GM23338 (cell line): Measurements from ENCODE around the gene SLC35F2. TPM values are rescaled to one million over a fixed set of nuclear protein-coding genes. Genes with fewer than 3 reads are reported as not detected.

Experiments used
- ATAC-seq: fragments of 200-7000 bp; cut with Tn5 transposase; 3 replicates; pipeline ENCODE4 v1.9.1; 2020
- DNase-seq: peaks from one replicate; pipeline ENCODE4 v3.0.0-alpha.2; 2015; ENCODE audit warnings: low spot score
- H2AFZ ChIP-seq: fragments of 200-600 bp; sonication (generic); 2 replicates; pipeline ENCODE4 v1.8.0; 2016; ENCODE audit warnings: antibody characterized with exemption, mild to moderate bottlenecking, moderate library complexity
- H3F3A ChIP-seq: fragments of 200-600 bp; sonication (generic); replicated peaks from 2 replicates; pipeline ENCODE4 v1.8.0; 2017; ENCODE audit warnings: antibody characterized with exemption, mixed run types, low read depth
- H3K27ac ChIP-seq: fragments of 200-600 bp; sonication (generic); 2 replicates; pipeline ENCODE4 v1.6.1; 2016; ENCODE audit warnings: low read depth
- H3K27me3 ChIP-seq: fragments of 200-600 bp; sonication (generic); 2 replicates; pipeline ENCODE4 v1.8.0; 2016; ENCODE audit warnings: mild to moderate bottlenecking, mixed run types, moderate library complexity; ENCODE audit not compliant: insufficient read depth
- H3K36me3 ChIP-seq: fragments of 200-600 bp; sonication (generic); 2 replicates; pipeline ENCODE4 v1.8.0; 2016; ENCODE audit warnings: mild to moderate bottlenecking; ENCODE audit not compliant: insufficient read depth
- H3K4me1 ChIP-seq: fragments of 200-600 bp; sonication (generic); 2 replicates; pipeline ENCODE4 v1.8.0; 2016; ENCODE audit warnings: mild to moderate bottlenecking, moderate library complexity; ENCODE audit not compliant: insufficient read depth
- H3K4me2 ChIP-seq: fragments of 200-600 bp; sonication (generic); 2 replicates; pipeline ENCODE4 v1.7.1; 2017; ENCODE audit warnings: mixed run types
- H3K4me3 ChIP-seq: fragments of 200-600 bp; sonication (generic); 2 replicates; pipeline ENCODE4 v1.6.1; 2016; ENCODE audit warnings: mixed run types
- H3K79me2 ChIP-seq: fragments of 200-600 bp; sonication (generic); replicated peaks from 2 replicates; pipeline ENCODE4 v1.8.0; 2017; ENCODE audit warnings: mild to moderate bottlenecking; ENCODE audit not compliant: insufficient read depth
- H3K9me2 ChIP-seq: fragments of 200-600 bp; sonication (generic); 2 replicates; pipeline ENCODE4 v1.8.0; 2017; ENCODE audit not compliant: insufficient read depth
- H4K20me1 ChIP-seq: fragments of 200-600 bp; sonication (generic); replicated peaks from 2 replicates; pipeline ENCODE4 v1.8.0; 2017; ENCODE audit warnings: mild to moderate bottlenecking; ENCODE audit not compliant: insufficient read depth
- H3K27ac Mint-ChIP-seq: 2 replicates; pipeline ENCODE4 v1.8.0; 2020; ENCODE audit warnings: inconsistent platforms, mild to moderate bottlenecking, moderate library complexity, mixed read lengths
- H3K27me3 Mint-ChIP-seq: 3 replicates; pipeline ENCODE4 v1.8.0; 2022; ENCODE audit warnings: low read depth, mild to moderate bottlenecking, moderate library complexity, mixed read lengths, inconsistent platforms; ENCODE audit not compliant: insufficient read depth, poor library complexity
- H3K36me3 Mint-ChIP-seq: 3 replicates; pipeline ENCODE4 v1.8.0; 2021; ENCODE audit warnings: low read depth, mild to moderate bottlenecking, inconsistent platforms, moderate library complexity, mixed read lengths
- H3K4me1 Mint-ChIP-seq: 3 replicates; pipeline ENCODE4 v1.8.0; 2020; ENCODE audit warnings: mild to moderate bottlenecking, inconsistent platforms, mixed read lengths
- H3K4me3 Mint-ChIP-seq: 3 replicates; pipeline ENCODE4 v1.8.0; 2021; ENCODE audit warnings: moderate library complexity, mild to moderate bottlenecking, inconsistent platforms, mixed read lengths
- H3K9me3 Mint-ChIP-seq: 3 replicates; pipeline ENCODE4 v1.8.0; 2020; ENCODE audit warnings: moderate library complexity, mild to moderate bottlenecking, inconsistent platforms, mixed read lengths
- CREB1 ChIP-seq: fragments of 250-450 bp; sonication (Bioruptor Pico); IDR thresholded peaks from 2 replicates; pipeline ENCODE4 v1.5.0; 2020; ENCODE audit warnings: low read depth, mild to moderate bottlenecking, moderate library complexity
- CTCF ChIP-seq, 2 experiments: fragments of 200-600 bp in 1 of 2; sonication (generic) in 1 of 2; conservative IDR thresholded peaks; 2 replicates each; pipeline versions ENCODE4 v1.5.1 to v1.6.1; 2016 to 2017; ENCODE audit warnings: antibody characterized with exemption in 2 of 2, low read depth in 2 of 2, mild to moderate bottlenecking in 2 of 2, moderate library complexity in 1 of 2
- ETS1 ChIP-seq: IDR thresholded peaks from 2 replicates; pipeline ENCODE4 v1.6.1; 2016; ENCODE audit warnings: antibody characterized with exemption
- EZH2 ChIP-seq: fragments of 200-600 bp; sonication (generic); IDR thresholded peaks from one replicate; pipeline ENCODE4 v1.8.0; 2017; ENCODE audit warnings: antibody characterized with exemption, mild to moderate bottlenecking, low read depth; ENCODE audit not compliant: unreplicated experiment
- EZH2phosphoT487 ChIP-seq: fragments of 200-600 bp; sonication (generic); IDR thresholded peaks from one replicate; pipeline ENCODE4 v1.8.1; 2018; ENCODE audit warnings: antibody characterized with exemption; ENCODE audit not compliant: unreplicated experiment
- JUNB ChIP-seq: IDR thresholded peaks from one replicate; pipeline ENCODE4 v1.6.1; 2016; ENCODE audit warnings: antibody characterized with exemption; ENCODE audit not compliant: unreplicated experiment
- NANOG ChIP-seq: IDR thresholded peaks from 2 replicates; pipeline ENCODE4 v1.6.1; 2016; ENCODE audit warnings: antibody characterized with exemption, borderline replicate concordance
- POLR2AphosphoS5 ChIP-seq: IDR thresholded peaks from 2 replicates; pipeline ENCODE4 v1.6.1; 2016; ENCODE audit warnings: antibody characterized with exemption, low read depth
- REST ChIP-seq: IDR thresholded peaks from one replicate; pipeline ENCODE4 v1.6.1; 2018; ENCODE audit warnings: antibody characterized with exemption; ENCODE audit not compliant: unreplicated experiment
- STAT1 ChIP-seq: IDR thresholded peaks from one replicate; pipeline ENCODE4 v1.6.1; 2016; ENCODE audit warnings: antibody characterized with exemption; ENCODE audit not compliant: unreplicated experiment
- ZNF114 ChIP-seq: fragments of 250-450 bp; sonication (Bioruptor Pico); IDR thresholded peaks from 2 replicates; pipeline ENCODE4 v1.5.0; 2020; ENCODE audit warnings: mild to moderate bottlenecking, moderate library complexity
- ZNF331 ChIP-seq: fragments of 250-450 bp; sonication (Bioruptor Pico); IDR thresholded peaks from 2 replicates; pipeline ENCODE4 v1.5.0; 2020; ENCODE audit warnings: low read depth, mild to moderate bottlenecking, moderate library complexity
- ZNF462 ChIP-seq: fragments of 250-450 bp; sonication (Bioruptor Pico); IDR thresholded peaks from 2 replicates; pipeline ENCODE4 v1.5.0; 2020; ENCODE audit warnings: mild to moderate bottlenecking, moderate library complexity
- polyA plus RNA-seq: library from polyadenylated mRNA; unstranded; fragments of >200 nt; fragmentation: Nextera tagmentation; extraction: Ambion mirVana; gene quantifications from 2 replicates; pipeline ENCODE4 v1.2.1, GENCODE V29; 2016
- total RNA-seq: library from RNA; depleted of rRNA; stranded (reverse); fragments of >200 nt; shearing (Covaris generic); gene quantifications from 2 replicates; pipeline ENCODE4 v1.2.3, GENCODE V29; 2014

Gene SLC35F2
- total and polyA plus RNA-seq, 2 experiments from 2014 or later: 25.2 to 32.5 TPM

- H3K27me3 ChIP-seq: no peaks in the 10 kb centered on the region
- H4K20me1 ChIP-seq: peaks cover 14% of the 10 kb centered on the region
- H3K9me3 Mint-ChIP-seq: no peaks in the 10 kb centered on the region
- H3K4me3 ChIP-seq: no peak overlapping the region
- H3K36me3 ChIP-seq: no peaks in the 10 kb centered on the region
- DNase-seq (no peak), ATAC-seq (no peak)
- H3K4me1 Mint-ChIP-seq: peaks cover 7% of the 10 kb centered on the region
- no peaks in the 10 kb centered on the region for H3K27me3 Mint-ChIP-seq
- H3K4me3 Mint-ChIP-seq: no peak overlapping the region
- no peaks in the 10 kb centered on the region for H3K9me2 ChIP-seq
- H3K79me2 ChIP-seq: peaks cover 55% of the 10 kb centered on the region
- H3K36me3 Mint-ChIP-seq: no peaks in the 10 kb centered on the region; the same call in 2 of the 3 replicates
- H3K4me1 ChIP-seq: no peaks in the 10 kb centered on the region
- H3F3A ChIP-seq: no peaks in the 10 kb centered on the region
- no peak overlapping the region for H2AFZ ChIP-seq
- no peak overlapping the region for H3K4me2 ChIP-seq
- no peak for TF ChIP-seq NANOG
- no peak for TF ChIP-seq POLR2AphosphoS5
- no peak for TF ChIP-seq STAT1
- no peak for TF ChIP-seq REST
- no peak for TF ChIP-seq CTCF (conservative IDR thresholded peaks at IDR 0.05; ENCODE audit: low read depth in 2 of 2)
- no peak for TF ChIP-seq EZH2
- no peak for TF ChIP-seq ETS1
- no peak for TF ChIP-seq CREB1 (CRISPR knock-in tag)
- no peak for TF ChIP-seq EZH2phosphoT487
- TF ChIP-seq ZNF114 (CRISPR knock-in tag): no peak
- no peak for TF ChIP-seq ZNF462 (CRISPR knock-in tag)
- TF ChIP-seq JUNB: no peak
- no peak for TF ChIP-seq ZNF331 (CRISPR knock-in tag)
- no peak overlapping the region for H3K27ac ChIP-seq
- H3K27ac Mint-ChIP-seq: no peak overlapping the region; the same call in 1 of the 2 replicates
These were observed 16.0 kb downstream of the SLC35F2 start for GRCh38 chr11:107842412-107843100.
